Right forelimb (tissue), 1 donor: ENCODE data around the gene FARP2.
"Not testable (repeated sequence)": the region's sequence is repeated elsewhere in the genome, so short reads cannot be mapped to it uniquely, and the experiment has no call there.

ENCODE experiments used
- DNase-seq: peaks from one replicate; pipeline ENCODE4 v3.0.0-alpha.2; 2018

The FARP2 gene

GRCh38 chr2:241355983-241356870 lies at the start of gene FARP2:
Gene FARP2, plus strand, starts transcription at chr2:241356285. Its CDS starts 16,823 bp downstream, at chr2:241373108.
- DNase-seq, result peak; percentile 97

- DNase-seq, result no peak
Measured at GRCh38 chr2:241307055-241307454, 49.0 kb upstream of the FARP2 start.

GRCh38 chr2:241308267-241308666 lies 47.8 kb upstream of the FARP2 start:
- DNase-seq, result no peak

- DNase-seq, result no peak
Measured at GRCh38 chr2:241308832-241309500, 47.1 kb upstream of the FARP2 start.

GRCh38 chr2:241309684-241310117 lies 46.4 kb upstream of the FARP2 start:
- DNase-seq, result no peak

GRCh38 chr2:241310917-241311566 lies 45.0 kb upstream of the FARP2 start:
- DNase-seq, result no peak

- no peak for DNase-seq
Measured at GRCh38 chr2:241312082-241312481, 44.0 kb upstream of the FARP2 start.

- no peak for DNase-seq
Measured at GRCh38 chr2:241313543-241314095, 42.5 kb upstream of the FARP2 start.

GRCh38 chr2:241314226-241315092 lies 41.6 kb upstream of the FARP2 start:
- no peak for DNase-seq

- peak; percentile 100 for DNase-seq
Measured at GRCh38 chr2:241315093-241315878, 40.8 kb upstream of the FARP2 start, which contains the start of gene HDLBP. Gene HDLBP, minus strand, starts transcription at chr2:241315672. Its CDS starts 48,803 bp downstream, at chr2:241266869.

- DNase-seq, result peak; percentile 92
Measured at GRCh38 chr2:241315879-241316631, 40.0 kb upstream of the FARP2 start, which contains the start of gene SEPTIN2. Gene SEPTIN2, plus strand, starts transcription at chr2:241315925. Its CDS starts 8,308 bp downstream, at chr2:241324233.

GRCh38 chr2:241316825-241317224 lies 39.3 kb upstream of the FARP2 start:
- DNase-seq, result no peak

GRCh38 chr2:241317391-241317790 lies 38.7 kb upstream of the FARP2 start:
- DNase-seq, result no peak

- DNase-seq, result not testable (repeated sequence)
Measured at GRCh38 chr2:241318830-241319229, 37.3 kb upstream of the FARP2 start.

GRCh38 chr2:241320394-241320793 lies 35.7 kb upstream of the FARP2 start:
- no peak for DNase-seq

- DNase-seq, result no peak
Measured at GRCh38 chr2:241321033-241321432, 35.1 kb upstream of the FARP2 start.

- no peak for DNase-seq
Measured at GRCh38 chr2:241321886-241322285, 34.2 kb upstream of the FARP2 start.

- no peak for DNase-seq
Measured at GRCh38 chr2:241323778-241324177, 32.3 kb upstream of the FARP2 start.

- DNase-seq, result no peak
Measured at GRCh38 chr2:241324775-241325174, 31.3 kb upstream of the FARP2 start.

- DNase-seq, result no peak
Measured at GRCh38 chr2:241325257-241325656, 30.8 kb upstream of the FARP2 start.
